NCI-H460 (cell line): Measurements from ENCODE around the gene HYDIN. TPM values are rescaled to one million over a fixed set of nuclear protein-coding genes. Genes with fewer than 3 reads are reported as not detected.

Experiments used
- DNase-seq: peaks from one replicate; pipeline ENCODE4 v3.0.0-alpha.2; 2016; ENCODE audit warnings: low read depth; ENCODE audit errors: extremely low read depth
- total RNA-seq: library from RNA; depleted of rRNA; stranded (reverse); fragments of >200 nt; shearing (Covaris generic); gene quantifications from 2 replicates; pipeline ENCODE4 v1.2.3, GENCODE V29; 2014

The HYDIN gene
- total RNA-seq, 1 experiment from 2014 or later, result 0.62 TPM

- no peak for DNase-seq
Measured at GRCh38 chr16:70795296-70795912, 435.1 kb downstream of the HYDIN start.

GRCh38 chr16:70793851-70794502 lies 436.5 kb downstream of the HYDIN start:
- no peak for DNase-seq

DNA sequence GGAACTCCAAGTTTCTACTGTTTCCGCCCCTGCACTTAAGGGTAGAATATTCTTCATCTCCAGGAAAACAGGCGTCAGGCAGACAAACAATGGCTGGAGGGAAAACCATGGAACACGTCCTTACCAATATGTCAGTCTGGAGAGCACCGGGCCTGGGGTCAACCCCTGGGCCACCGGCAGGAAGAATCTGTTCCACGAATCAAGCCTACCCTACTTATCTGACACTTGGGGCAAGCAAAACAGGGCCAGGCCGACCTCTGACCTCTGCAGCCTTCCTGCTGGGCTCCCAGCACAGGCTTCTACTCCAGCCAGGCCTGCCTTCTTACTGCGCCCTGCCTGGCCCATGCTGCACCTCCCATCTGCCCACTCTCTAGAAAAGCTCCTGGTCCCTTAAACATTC lies 439.7 kb downstream of the HYDIN start:
- no peak for DNase-seq

- no peak for DNase-seq
Measured at GRCh38 chr16:70789595-70790447, 440.7 kb downstream of the HYDIN start.

DNA sequence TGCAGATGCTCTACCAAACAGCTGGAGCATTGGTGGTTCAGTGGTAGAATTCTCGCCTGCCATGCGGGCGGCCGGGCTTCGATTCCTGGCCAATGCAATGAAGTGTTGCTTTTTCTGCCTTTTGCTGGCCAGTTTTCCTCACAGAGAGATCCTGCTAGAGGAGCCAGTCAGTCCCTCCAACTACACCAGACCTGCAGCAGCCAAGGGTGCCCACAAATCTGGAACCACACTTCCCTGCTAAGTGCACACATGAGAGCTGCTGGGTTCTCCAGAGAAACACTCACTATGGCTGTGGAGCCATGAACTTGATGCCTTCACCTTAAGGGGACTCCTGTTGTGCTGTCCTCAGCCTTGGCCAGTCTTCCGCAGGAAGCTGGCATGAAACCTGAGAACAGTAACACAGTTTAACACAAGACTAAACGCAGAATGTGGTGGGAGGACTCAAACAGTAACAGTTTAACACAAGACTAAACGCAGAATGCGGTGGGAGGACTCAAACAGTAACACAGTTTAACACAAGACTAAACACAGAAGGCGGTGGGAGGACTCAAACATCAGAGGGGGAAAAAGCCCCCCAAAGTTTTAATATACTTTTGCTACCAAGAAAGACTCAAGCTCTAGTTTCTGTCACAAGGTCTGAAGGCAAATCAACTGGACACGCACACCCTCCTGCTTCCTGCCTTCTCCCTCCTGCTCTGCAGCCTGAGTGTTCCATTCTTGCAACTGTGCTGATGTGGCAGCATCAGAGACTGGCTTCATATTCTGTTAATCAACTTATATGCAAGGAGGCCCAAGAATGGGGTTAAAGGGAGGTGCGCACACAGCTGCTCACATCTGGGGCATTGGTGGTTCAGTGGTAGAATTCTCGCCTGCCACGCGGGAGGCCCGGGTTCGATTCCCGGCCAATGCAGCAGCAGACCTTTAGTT lies 441.6 kb downstream of the HYDIN start:
- no peak for DNase-seq

GRCh38 chr16:70786020-70786755 lies 444.3 kb downstream of the HYDIN start:
- no peak for DNase-seq

DNA sequence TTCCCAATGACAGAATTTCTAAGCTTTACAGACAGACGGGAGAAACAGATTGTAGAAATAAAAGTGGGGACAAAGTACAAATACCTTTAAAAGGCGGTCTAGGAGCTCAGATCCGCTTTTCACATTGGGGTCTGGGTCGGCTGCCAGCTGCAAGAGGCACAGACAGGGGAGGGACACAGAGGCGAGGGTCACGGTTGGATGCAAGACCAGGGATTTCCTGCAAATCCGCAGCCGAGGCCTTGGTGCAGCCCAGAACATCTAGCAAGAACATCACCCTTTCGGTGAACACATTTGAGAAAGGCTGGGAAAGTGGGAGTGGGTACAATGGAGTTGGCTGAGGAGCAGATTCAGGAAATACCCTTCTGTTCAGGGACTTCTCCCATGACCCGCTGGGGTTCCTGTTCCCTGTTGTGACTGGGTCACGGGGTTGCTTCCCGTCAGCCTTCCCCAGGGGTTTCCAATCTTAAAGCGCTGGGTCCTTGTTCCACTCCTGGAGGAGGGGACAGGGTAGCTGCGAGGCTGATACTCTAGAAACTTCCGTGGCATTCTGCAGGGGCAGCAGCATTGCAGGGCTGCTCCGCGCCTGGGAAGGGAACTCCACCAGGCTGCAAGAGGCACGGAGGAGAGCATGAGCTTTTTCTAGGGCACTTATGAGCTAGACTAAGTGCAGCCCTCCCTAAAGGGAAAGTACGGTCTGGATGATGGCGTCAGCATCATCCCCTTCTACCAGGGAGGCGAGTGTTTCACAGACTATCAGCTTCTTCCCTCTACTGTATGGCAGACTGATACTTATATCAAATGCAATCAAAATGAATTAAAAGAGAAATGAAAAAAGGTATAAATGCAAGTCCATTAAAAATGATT lies 445.6 kb downstream of the HYDIN start:
- no peak for DNase-seq

DNA sequence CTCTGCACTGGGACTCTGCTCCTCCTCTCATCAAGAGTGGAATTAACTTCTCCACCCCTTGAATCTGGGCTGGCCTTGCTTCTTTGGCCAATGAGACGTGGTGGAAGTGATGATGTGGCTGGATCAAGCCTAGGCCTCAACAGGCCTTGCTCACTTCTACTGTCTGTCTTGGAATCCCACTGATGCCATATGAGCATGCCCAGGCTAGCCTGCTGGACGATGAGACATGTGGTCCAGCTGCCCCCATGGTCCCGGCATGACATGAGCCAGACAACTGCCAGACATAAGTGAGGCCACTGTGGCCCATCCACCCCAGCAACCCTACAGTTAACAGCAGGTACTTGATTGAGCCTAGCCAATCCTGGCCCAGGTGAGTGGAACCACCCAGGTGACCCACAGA lies 448.3 kb downstream of the HYDIN start:
- no peak for DNase-seq

- no peak for DNase-seq
Measured at GRCh38 chr16:70781800-70782199, 448.7 kb downstream of the HYDIN start.

GRCh38 chr16:70780546-70780945 lies 450.0 kb downstream of the HYDIN start:
- no peak for DNase-seq

- no peak for DNase-seq
Measured at GRCh38 chr16:70779361-70779760, 451.2 kb downstream of the HYDIN start.

- peak; percentile 72 for DNase-seq
Measured at GRCh38 chr16:70778901-70779309, 451.6 kb downstream of the HYDIN start.

DNA sequence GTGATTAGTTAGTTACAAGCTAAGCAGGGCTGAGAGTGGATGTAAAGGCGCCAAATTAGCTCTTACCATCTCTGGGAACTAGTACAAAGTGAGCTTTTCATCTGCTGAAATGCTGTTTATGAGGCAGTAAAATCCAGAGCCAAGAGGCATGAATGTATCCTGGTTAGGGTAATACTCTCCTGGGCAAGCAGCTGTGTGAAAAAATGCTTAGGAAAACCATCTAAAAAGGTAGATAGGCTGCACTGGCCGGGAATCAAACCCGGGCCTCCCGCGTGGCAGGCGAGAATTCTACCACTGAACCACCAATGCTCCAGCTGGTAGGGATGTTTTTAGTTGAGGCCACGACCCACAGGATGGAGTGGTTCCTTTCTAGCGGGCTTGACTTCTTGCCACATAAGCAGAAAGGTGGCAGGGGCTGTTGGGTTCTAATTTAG lies 452.5 kb downstream of the HYDIN start:
- peak; percentile 16 for DNase-seq

GRCh38 chr16:70777496-70777895 lies 453.0 kb downstream of the HYDIN start:
- DNase-seq, result no peak

- no peak for DNase-seq
Measured at GRCh38 chr16:70775399-70775798, 455.1 kb downstream of the HYDIN start.

DNA sequence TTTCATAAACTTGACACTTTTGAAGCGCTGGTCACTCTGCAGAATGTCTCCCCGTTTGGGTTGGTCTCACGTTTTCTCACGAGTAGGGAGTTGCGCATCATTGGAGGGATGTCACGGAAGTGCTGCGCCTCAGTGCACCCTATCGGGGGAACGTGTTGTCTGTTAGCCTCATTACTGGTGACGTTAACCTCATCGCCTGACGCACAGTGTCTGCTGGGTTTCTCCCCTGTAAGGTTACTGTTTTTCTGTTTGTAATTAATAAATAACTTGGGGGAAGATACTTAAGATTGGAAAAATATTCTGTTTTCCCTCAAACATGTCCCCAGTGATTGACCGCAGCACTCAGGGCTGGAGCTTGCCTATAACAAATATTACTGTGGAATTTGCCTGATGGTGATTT lies 456.3 kb downstream of the HYDIN start:
- no peak for DNase-seq

DNA sequence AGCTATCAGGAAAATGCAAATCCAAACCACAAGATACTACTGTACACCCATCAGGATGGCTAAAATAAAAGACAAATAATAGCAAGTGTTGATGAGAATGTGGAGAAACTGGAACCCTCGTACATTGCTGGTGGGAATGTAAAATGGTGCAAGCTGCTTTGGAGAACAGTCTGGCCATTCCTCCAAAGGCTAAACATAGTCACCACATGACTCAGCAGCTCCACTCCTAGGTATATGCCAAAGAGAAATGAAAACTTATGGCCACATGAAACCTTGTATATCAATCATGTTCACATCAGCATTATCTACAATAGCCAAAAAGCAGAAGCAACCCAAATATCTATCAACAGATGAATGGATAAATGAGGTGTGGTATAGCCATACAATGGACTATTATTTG lies 458.0 kb downstream of the HYDIN start:
- no peak for DNase-seq

DNA sequence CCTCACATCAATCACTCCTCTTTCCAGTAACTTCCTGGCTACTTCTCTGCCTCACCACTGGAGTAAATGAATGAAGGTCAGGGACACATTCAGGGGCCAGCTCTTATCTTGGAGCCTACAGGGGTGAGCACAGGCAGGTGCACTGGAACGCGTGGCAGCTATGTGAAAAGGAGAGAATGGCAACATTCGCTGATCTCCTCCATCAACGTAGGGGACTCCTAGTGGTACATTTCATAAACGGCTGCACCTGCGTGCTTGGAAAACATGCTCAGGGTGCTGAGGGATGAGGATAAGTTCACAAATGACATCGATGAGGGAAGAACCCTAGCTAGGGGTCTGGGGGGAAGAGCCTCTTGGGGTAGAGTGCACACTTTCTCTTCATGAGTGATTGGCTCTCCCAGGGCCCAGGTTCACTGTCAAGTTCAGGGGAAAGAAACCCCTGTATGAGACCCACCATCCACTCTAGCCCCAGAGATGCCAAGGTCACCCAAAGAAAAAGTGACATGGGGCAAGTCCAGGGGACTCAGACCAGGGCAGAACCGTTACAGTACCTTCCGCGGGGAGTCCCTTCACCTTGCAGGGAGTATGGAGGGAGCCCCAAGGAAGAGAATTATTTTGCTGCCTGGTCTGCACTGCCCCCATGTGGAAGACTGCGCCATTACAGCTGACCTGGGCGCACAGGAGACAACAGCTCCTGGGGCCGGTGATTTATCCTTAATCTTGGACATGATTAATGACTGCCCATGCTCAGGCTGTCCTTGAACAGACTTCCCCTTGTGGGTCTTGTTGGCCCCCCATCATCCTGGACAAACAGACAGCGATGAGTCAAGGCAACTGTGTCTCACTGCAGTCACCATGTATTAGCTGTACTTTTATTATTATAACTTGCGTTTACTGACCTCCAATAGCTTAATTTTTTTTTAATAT lies 459.6 kb downstream of the HYDIN start:
- peak; percentile 30 for DNase-seq
